Tibial nerve (tissue), 3 donors: Measurements from ENCODE around the gene SLC25A42.

Experiments
- CTCF ChIP-seq, 5 experiments: fragments of 200-600 bp in 3 of 5; fragments of 450-650 bp in 2 of 5; sonication (generic) in 3 of 5; IDR thresholded peaks; one replicate each; pipeline ENCODE4 v1.5.1; 2016 to 2019; ENCODE audit warnings: antibody characterized with exemption in 5 of 5, mild to moderate bottlenecking in 3 of 5, moderate library complexity in 2 of 5
- POLR2A ChIP-seq, 2 donors: fragments of 450-650 bp; IDR thresholded peaks; one replicate each; pipeline ENCODE4 v1.6.1; 2017; ENCODE audit warnings: antibody characterized with exemption in 2 of 2, mild to moderate bottlenecking in 2 of 2, moderate library complexity in 2 of 2

- no peak for TF ChIP-seq CTCF (IDR thresholded peaks at IDR 0.05)
- TF ChIP-seq POLR2A (IDR thresholded peaks at IDR 0.05) = no peak
Measured at GRCh38 chr19:19054315-19054938, 9.4 kb upstream of the SLC25A42 start.
